Ascending aorta (tissue), 2 donors: ENCODE results near the gene CDK1. TPM values are rescaled to one million over a fixed set of nuclear protein-coding genes. Genes with fewer than 3 reads are reported as not detected.

Experiments
- DNase-seq, 2 donors: peaks; one replicate each; pipeline ENCODE4 v3.0.0-alpha.2; 2019; ENCODE audit warnings: low spot score in 2 of 2
- H3K27ac ChIP-seq, 2 donors: fragments of 200-600 bp; sonication (generic); one replicate each; pipeline ENCODE4 v1.5.1; 2016 to 2017; ENCODE audit warnings: mild to moderate bottlenecking in 1 of 2
- H3K27me3 ChIP-seq: fragments of 200-600 bp; sonication (generic); one replicate; pipeline ENCODE4 v1.5.1; 2017
- H3K36me3 ChIP-seq, 2 donors: fragments of 200-600 bp; sonication (generic); one replicate each; pipeline ENCODE4 v1.5.1; 2016
- H3K4me1 ChIP-seq, 2 donors: fragments of 200-600 bp; sonication (generic); one replicate each; pipeline ENCODE4 v1.5.1; 2016 to 2017; ENCODE audit warnings: mild to moderate bottlenecking in 1 of 2
- H3K4me3 ChIP-seq, 2 donors: fragments of 200-600 bp; sonication (generic); one replicate each; pipeline ENCODE4 v1.5.1; 2016 to 2017; ENCODE audit warnings: mild to moderate bottlenecking in 1 of 2
- H3K9me3 ChIP-seq, 2 donors: fragments of 200-600 bp; sonication (generic); one replicate each; pipeline ENCODE4 v1.5.1; 2016
- intact Hi-C: fragments of 100-400 bp; cut with DNase I; formaldehyde crosslinking; loops from one replicate; pipeline ENCODE4 v1.15.1; 2023
- total RNA-seq: library from RNA; depleted of rRNA; stranded (reverse); fragments of >200 nt; gene quantifications from one replicate; pipeline ENCODE4 v1.1.0, GENCODE V29; 2016
- TF ChIP-seq, protein P1 (sequence below), 3 experiments: fragments of 200-600 bp in 2 of 3; fragments of 450-650 bp in 1 of 3; sonication (generic) in 2 of 3; IDR thresholded peaks; one replicate each; pipeline ENCODE4 v1.5.1; 2016 to 2019; ENCODE audit warnings: antibody characterized with exemption in 3 of 3, mild to moderate bottlenecking in 1 of 3, moderate library complexity in 1 of 3

Gene CDK1
- total RNA-seq, 1 donor from 2014 or later: not detected

DNA sequence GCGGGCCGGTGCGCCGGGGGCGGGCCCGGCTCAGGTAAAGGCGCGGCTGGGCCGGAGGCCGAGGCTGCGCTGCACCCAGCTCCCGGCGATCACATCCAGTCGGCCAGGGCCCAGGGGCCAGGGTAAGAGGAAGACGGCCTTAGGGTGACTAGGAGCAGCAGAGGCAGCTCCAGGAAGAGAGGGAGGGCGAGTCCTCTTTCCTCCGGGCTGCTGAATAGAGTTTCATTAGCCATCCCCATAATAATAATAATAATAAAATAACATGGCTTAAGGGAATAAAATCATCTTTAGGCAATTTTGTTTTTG lies 44.8 kb upstream of the CDK1 start:
- H3K36me3 ChIP-seq: no peaks in the 10 kb centered on the region

DNA sequence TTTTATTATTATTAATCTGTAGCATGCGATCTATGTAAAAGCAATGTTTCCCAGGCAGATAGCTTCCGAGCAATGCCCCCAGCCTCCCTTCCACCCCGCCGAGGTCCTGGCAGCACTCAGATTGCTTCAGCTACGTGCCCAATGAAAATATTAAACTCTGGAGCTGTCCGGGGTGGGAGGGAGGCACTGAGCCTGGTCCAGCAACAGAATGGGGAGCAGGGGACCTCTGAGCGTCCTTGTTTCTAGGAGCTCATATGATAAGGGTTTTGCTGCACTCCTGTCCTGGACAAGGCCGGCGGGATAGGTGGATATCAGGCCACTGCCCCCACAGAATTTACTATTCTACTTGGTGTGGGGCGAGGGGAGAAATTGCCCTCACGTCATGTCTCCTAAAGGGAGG lies 44.5 kb upstream of the CDK1 start:
- Histone ChIP-seq H3K27ac (no peak overlapping the region), H3K4me3 (peak overlapping the region; percentile 57 to 84), H3K27me3 (peaks cover 6% of the 10 kb centered on the region), H3K9me3 (no peaks in the 10 kb centered on the region), H3K36me3 (no peaks in the 10 kb centered on the region), H3K4me1 (peaks cover 2 to 5% of the 10 kb centered on the region in 2 donors)
- TF ChIP-seq, protein P1, sequence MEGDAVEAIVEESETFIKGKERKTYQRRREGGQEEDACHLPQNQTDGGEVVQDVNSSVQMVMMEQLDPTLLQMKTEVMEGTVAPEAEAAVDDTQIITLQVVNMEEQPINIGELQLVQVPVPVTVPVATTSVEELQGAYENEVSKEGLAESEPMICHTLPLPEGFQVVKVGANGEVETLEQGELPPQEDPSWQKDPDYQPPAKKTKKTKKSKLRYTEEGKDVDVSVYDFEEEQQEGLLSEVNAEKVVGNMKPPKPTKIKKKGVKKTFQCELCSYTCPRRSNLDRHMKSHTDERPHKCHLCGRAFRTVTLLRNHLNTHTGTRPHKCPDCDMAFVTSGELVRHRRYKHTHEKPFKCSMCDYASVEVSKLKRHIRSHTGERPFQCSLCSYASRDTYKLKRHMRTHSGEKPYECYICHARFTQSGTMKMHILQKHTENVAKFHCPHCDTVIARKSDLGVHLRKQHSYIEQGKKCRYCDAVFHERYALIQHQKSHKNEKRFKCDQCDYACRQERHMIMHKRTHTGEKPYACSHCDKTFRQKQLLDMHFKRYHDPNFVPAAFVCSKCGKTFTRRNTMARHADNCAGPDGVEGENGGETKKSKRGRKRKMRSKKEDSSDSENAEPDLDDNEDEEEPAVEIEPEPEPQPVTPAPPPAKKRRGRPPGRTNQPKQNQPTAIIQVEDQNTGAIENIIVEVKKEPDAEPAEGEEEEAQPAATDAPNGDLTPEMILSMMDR (IDR thresholded peaks at IDR 0.05): no peak
- no peak for DNase-seq
- intact Hi-C loops: no loop called here

More for the DNA sequence above, 44.8 kb upstream of the CDK1 start:
- peak overlapping the region in 1 of 2 donors; percentile 52 for H3K27ac ChIP-seq
- TF ChIP-seq, protein P1 (IDR thresholded peaks at IDR 0.05): no peak
- no peaks in the 10 kb centered on the region for H3K9me3 ChIP-seq
- peaks cover 2 to 5% of the 10 kb centered on the region in 2 donors for H3K4me1 ChIP-seq
- H3K4me3 ChIP-seq: peak overlapping the region; percentile 57 to 84
- intact Hi-C loops: no loop called here
- H3K27me3 ChIP-seq: peaks cover 6% of the 10 kb centered on the region
- no peak for DNase-seq

DNA sequence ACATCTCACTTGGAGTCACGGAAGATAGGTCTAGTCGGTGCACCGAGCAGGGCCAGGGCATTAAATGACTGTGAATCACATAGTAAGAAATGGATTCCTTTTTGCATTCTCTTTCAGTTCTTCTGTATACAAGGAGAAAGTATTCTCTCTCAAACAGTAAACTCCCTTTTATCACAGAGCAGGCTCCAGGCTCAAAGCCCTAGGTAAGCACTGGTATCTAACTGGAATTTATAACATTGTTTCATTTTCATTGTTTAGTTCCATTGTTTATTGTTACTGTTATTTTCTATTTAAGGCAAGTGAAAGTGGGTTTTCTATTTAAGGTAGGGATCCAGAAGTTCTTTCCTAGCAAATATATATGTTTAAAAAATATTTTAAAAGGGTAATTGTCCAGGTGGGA lies 44.1 kb upstream of the CDK1 start:
- Histone ChIP-seq H3K36me3 (no peaks in the 10 kb centered on the region), H3K4me1 (peaks cover 2 to 5% of the 10 kb centered on the region in 2 donors), H3K4me3 (peak overlapping the region in 1 of 2 donors; percentile 84), H3K27ac (no peak overlapping the region), H3K27me3 (peaks cover 6% of the 10 kb centered on the region), H3K9me3 (no peaks in the 10 kb centered on the region)
- TF ChIP-seq, protein P1 (IDR thresholded peaks at IDR 0.05): no peak
- intact Hi-C loops: no loop called here
- DNase-seq: no peak

DNA sequence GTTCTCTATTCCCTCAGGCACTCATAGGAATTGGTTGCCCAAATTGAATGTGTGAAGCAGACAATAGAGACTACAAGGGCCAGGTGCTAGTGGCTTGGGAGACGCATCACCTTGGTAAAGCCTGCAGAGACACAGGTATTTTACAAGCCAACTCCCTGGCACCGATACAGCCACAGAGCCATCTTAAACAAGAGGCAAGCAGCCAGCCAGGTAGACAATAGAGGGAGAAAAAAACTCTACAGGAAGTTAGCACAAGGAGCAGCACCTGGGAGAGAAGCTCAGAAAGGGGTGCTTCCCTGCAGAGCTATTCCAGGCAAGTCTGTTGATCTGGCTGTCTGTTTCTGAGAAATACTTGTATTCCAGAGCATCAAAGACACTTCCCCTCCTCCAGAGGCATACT lies 43.0 kb upstream of the CDK1 start:
- peaks cover 6% of the 10 kb centered on the region for H3K27me3 ChIP-seq
- H3K9me3 ChIP-seq: no peaks in the 10 kb centered on the region
- DNase-seq: no peak
- H3K27ac ChIP-seq: no peak overlapping the region
- intact Hi-C loops: no loop called here
- no peak overlapping the region for H3K4me3 ChIP-seq
- TF ChIP-seq, protein P1 (IDR thresholded peaks at IDR 0.05): no peak
- H3K36me3 ChIP-seq: no peaks in the 10 kb centered on the region
- H3K4me1 ChIP-seq: peaks cover 2 to 5% of the 10 kb centered on the region in 2 donors

DNA sequence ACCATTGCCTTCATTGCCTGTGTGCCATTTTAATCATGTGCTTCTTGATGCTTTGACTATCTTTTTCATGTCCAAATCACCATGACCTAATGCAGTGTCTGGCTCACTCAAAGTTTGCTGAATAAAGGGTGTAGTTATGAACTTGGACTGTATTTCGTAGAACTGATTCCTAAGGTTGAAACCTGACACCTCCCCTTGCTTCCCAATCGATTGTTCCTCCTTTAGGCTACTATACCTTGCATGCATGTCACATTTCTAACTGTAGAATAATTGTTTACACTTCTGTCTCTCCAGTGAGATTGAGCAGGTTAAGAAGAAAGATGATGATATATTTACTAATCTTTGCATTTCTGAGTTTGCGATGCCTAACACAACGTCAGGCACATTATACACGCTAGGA lies 41.0 kb upstream of the CDK1 start:
- Histone ChIP-seq H3K4me1 (peaks cover 2 to 5% of the 10 kb centered on the region in 2 donors), H3K36me3 (no peaks in the 10 kb centered on the region), H3K27ac (no peak overlapping the region), H3K27me3 (peaks cover 6% of the 10 kb centered on the region), H3K4me3 (no peak overlapping the region), H3K9me3 (no peaks in the 10 kb centered on the region)
- DNase-seq: no peak
- intact Hi-C loops: no loop called here
- TF ChIP-seq, protein P1 (IDR thresholded peaks at IDR 0.05): no peak

DNA sequence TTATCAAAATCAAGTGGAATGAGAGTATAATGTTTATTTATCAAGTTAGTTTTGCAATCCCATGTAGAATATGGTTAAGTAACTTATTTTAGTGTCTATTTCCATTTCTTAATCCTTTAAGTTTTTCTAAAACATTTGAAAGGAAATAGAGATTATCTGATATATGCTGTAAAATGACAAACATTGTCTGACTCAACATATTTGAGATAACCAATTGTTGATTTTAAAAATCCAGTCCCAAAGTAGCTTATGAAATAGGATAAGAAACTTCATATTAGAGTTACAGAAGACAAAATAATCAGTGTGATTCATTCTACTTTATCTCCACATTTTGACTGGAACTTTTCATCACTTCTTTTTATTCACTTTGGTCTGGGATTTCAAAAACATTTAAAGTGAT lies 38.7 kb upstream of the CDK1 start:
- intact Hi-C loops: no loop called here
- H3K27ac ChIP-seq: no peak overlapping the region
- H3K4me1 ChIP-seq: no peaks in the 10 kb centered on the region
- no peak overlapping the region for H3K4me3 ChIP-seq
- TF ChIP-seq, protein P1 (IDR thresholded peaks at IDR 0.05): no peak
- DNase-seq: no peak
- H3K9me3 ChIP-seq: no peaks in the 10 kb centered on the region
- no peaks in the 10 kb centered on the region for H3K36me3 ChIP-seq
- H3K27me3 ChIP-seq: no peaks in the 10 kb centered on the region
